Measurements from ENCODE around the gene CBLB.
A peak's percentile ranks its signal among the peaks of the same experiment; 100 is the strongest.

Gene CBLB

DNA sequence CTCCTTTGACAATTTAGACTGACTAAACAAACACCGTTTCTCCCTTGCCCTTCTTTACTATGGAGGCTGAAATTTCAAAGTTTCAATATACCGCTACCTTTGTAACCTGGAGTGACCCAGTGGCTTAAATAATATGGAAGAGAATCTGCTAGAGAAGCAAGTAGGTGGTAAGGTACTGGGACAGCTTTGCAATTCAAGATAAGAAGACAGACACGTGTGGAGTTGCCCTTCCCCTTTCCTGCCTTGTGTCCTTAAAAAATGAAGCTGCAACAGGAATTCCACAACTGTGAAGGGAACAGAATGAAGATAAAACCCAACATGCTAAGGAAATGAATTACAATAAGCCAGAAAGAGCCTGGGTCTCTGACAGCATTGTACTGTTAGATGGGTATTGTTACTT lies 26.4 kb downstream of the CBLB start:
- TF ChIP-seq, protein P1, sequence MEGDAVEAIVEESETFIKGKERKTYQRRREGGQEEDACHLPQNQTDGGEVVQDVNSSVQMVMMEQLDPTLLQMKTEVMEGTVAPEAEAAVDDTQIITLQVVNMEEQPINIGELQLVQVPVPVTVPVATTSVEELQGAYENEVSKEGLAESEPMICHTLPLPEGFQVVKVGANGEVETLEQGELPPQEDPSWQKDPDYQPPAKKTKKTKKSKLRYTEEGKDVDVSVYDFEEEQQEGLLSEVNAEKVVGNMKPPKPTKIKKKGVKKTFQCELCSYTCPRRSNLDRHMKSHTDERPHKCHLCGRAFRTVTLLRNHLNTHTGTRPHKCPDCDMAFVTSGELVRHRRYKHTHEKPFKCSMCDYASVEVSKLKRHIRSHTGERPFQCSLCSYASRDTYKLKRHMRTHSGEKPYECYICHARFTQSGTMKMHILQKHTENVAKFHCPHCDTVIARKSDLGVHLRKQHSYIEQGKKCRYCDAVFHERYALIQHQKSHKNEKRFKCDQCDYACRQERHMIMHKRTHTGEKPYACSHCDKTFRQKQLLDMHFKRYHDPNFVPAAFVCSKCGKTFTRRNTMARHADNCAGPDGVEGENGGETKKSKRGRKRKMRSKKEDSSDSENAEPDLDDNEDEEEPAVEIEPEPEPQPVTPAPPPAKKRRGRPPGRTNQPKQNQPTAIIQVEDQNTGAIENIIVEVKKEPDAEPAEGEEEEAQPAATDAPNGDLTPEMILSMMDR (conservative IDR thresholded peaks at IDR 0.05; ENCODE audit: low read depth, low read length) = no peak
- no peak for DNase-seq (ENCODE audit: low read depth)
- no peak overlapping the region for H3K4me3 ChIP-seq (ENCODE audit: low read depth, low read length)

DNA sequence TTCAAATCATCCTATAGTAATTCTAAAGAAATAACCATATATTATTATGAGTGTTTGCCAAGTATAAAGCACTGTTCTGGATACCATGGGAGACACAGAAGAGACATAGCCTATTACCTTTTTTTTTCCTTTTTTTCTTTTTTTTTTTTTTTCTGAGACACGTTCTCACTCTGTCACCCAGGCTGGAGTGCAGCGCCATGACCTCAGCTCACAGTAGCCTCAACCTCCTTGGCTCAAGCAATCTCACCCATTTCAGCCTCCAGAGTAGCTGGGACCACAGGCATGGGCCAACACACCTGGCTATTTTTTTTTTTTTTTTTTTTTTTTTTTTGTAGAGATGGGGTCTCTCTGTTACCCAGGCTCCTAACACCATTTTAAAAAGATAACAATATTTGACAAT lies 30.9 kb downstream of the CBLB start:
- TF ChIP-seq, protein P1 (conservative IDR thresholded peaks at IDR 0.05; ENCODE audit: low read depth, low read length) = no peak
- no peak overlapping the region for H3K4me3 ChIP-seq (ENCODE audit: low read depth, low read length)
- DNase-seq (ENCODE audit: low read depth) = no peak

GRCh38 chr3:105837143-105837740 lies 31.6 kb downstream of the CBLB start:
- H3K4me3 ChIP-seq (ENCODE audit: low read depth, low read length) = no peak overlapping the region
- TF ChIP-seq, protein P1 (conservative IDR thresholded peaks at IDR 0.05; ENCODE audit: low read depth, low read length) = no peak
- DNase-seq (ENCODE audit: low read depth) = peak; percentile 61

DNA sequence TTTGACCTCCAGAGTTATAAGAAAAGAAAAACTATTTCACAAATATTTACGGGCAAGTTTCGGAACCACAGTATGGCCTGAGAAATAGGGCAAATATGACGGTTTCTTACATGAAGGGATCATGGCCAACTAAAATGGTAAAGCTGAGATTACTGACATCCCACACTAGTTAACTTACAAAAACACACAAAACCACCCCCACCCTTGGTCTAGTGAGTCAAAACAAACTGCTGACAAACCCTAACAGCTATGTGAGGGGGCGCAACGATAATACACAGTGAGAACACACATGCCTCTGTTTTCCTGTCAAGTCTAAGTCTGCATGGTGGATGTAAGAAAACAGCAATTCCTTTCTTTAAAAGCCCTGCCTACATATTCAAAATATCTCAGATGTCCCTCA lies 32.3 kb downstream of the CBLB start:
- TF ChIP-seq, protein P1 (conservative IDR thresholded peaks at IDR 0.05; ENCODE audit: low read depth, low read length) = peak; percentile 5
- peak; percentile 96 for DNase-seq (ENCODE audit: low read depth)
- H3K4me3 ChIP-seq (ENCODE audit: low read depth, low read length) = peak overlapping the region; percentile 4

GRCh38 chr3:105835606-105836005 lies 33.2 kb downstream of the CBLB start:
- DNase-seq (ENCODE audit: low read depth) = no peak
- TF ChIP-seq, protein P1 (conservative IDR thresholded peaks at IDR 0.05; ENCODE audit: low read depth, low read length) = no peak
- no peak overlapping the region for H3K4me3 ChIP-seq (ENCODE audit: low read depth, low read length)

DNA sequence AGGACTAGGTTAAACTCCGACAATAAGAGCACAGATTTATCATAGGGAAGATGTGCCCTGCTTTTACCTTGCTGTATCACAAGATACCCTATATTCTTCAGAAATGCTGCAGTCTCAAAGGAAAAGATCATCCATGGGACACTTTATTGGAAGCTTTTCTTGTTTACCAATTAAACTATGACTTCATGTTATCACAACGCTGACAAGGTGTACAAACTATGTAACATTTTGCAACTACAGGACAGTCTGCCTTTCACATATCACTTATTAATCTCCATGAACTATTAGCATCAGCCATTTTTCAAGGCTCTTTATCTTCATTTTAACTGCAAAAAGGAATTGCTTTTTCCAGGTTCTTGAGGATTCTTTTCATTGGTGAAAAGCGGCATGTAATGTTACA lies 34.0 kb downstream of the CBLB start:
- H3K4me3 ChIP-seq (ENCODE audit: low read depth, low read length) = no peak overlapping the region
- DNase-seq (ENCODE audit: low read depth) = no peak
- TF ChIP-seq, protein P1 (conservative IDR thresholded peaks at IDR 0.05; ENCODE audit: low read depth, low read length) = no peak

DNA sequence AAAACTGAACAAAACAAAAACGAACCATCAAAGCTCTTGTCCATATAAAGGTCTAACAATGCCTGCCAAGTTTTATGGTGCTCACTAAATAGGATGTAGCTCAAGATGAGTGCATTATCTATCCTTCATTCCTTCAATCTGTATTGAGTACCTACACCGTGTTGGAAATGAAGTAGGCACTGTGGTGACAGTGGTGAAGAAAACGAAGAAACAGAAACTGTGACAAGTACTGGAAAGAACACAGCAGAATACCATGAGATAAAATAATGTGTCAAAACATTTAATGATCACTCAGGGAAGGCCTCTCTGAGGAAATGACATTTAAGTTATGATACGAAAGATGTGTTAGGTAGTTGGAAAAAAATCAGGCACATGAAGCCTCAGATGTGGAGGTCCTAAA lies 36.2 kb downstream of the CBLB start:
- H3K4me3 ChIP-seq (ENCODE audit: low read depth, low read length) = no peak overlapping the region
- no peak for DNase-seq (ENCODE audit: low read depth)

More for the DNA sequence above, 36.2 kb downstream of the CBLB start:
- TF ChIP-seq, protein P1 (conservative IDR thresholded peaks at IDR 0.05; ENCODE audit: low read depth, low read length) = no peak

All from choroid plexus epithelial cell (primary cell).